ENCODE measurements around the gene DOCK2. TPM values are rescaled to one million over a fixed set of nuclear protein-coding genes. Genes with fewer than 3 reads are reported as not detected.

Gene DOCK2
- total RNA-seq, 1 donor from 2014 or later, result 49.4 TPM

GRCh38 chr5:169688106-169688505 lies 51.0 kb downstream of the DOCK2 start:
- no peak for DNase-seq (ENCODE audit: low spot score)

GRCh38 chr5:169691471-169691870 lies 54.4 kb downstream of the DOCK2 start:
- DNase-seq (ENCODE audit: low spot score), result no peak

- no peak for DNase-seq (ENCODE audit: low spot score)
Measured at GRCh38 chr5:169694091-169694625, 57.1 kb downstream of the DOCK2 start.

GRCh38 chr5:169695025-169695625 lies 58.0 kb downstream of the DOCK2 start:
- DNase-seq (ENCODE audit: low spot score), result no peak

- no peak for DNase-seq (ENCODE audit: low spot score)
Measured at GRCh38 chr5:169695919-169696490, 58.9 kb downstream of the DOCK2 start.

- no peak for DNase-seq (ENCODE audit: low spot score)
Measured at GRCh38 chr5:169696621-169697510, 59.8 kb downstream of the DOCK2 start.

- no peak for DNase-seq (ENCODE audit: low spot score)
Measured at GRCh38 chr5:169697511-169697890, 60.4 kb downstream of the DOCK2 start.

- no peak for DNase-seq (ENCODE audit: low spot score)
Measured at GRCh38 chr5:169697976-169698375, 60.9 kb downstream of the DOCK2 start.

- no peak for DNase-seq (ENCODE audit: low spot score)
Measured at GRCh38 chr5:169700611-169701010, 63.5 kb downstream of the DOCK2 start.

GRCh38 chr5:169701910-169702451 lies 64.9 kb downstream of the DOCK2 start:
- no peak for DNase-seq (ENCODE audit: low spot score)

- no peak for DNase-seq (ENCODE audit: low spot score)
Measured at GRCh38 chr5:169702693-169703481, 65.8 kb downstream of the DOCK2 start.

- DNase-seq (ENCODE audit: low spot score), result no peak
Measured at GRCh38 chr5:169703813-169704212, 66.7 kb downstream of the DOCK2 start.

GRCh38 chr5:169705322-169705721 lies 68.2 kb downstream of the DOCK2 start:
- DNase-seq (ENCODE audit: low spot score), result no peak

- DNase-seq (ENCODE audit: low spot score), result no peak
Measured at GRCh38 chr5:169706071-169706470, 69.0 kb downstream of the DOCK2 start.

- DNase-seq (ENCODE audit: low spot score), result no peak
Measured at GRCh38 chr5:169706758-169707450, 69.8 kb downstream of the DOCK2 start.

- DNase-seq (ENCODE audit: low spot score), result no peak
Measured at GRCh38 chr5:169707686-169708085, 70.6 kb downstream of the DOCK2 start.

- DNase-seq (ENCODE audit: low spot score), result no peak
Measured at GRCh38 chr5:169710675-169711074, 73.6 kb downstream of the DOCK2 start.

- DNase-seq (ENCODE audit: low spot score), result no peak
Measured at GRCh38 chr5:169711551-169712225, 74.6 kb downstream of the DOCK2 start.

GRCh38 chr5:169712428-169712827 lies 75.4 kb downstream of the DOCK2 start:
- DNase-seq (ENCODE audit: low spot score), result no peak

- DNase-seq (ENCODE audit: low spot score), result no peak
Measured at GRCh38 chr5:169716287-169716686, 79.2 kb downstream of the DOCK2 start.

Measured in mesenteric fat pad (tissue), 1 donor.